Measurements from ENCODE around the gene ERC2.

GRCh38 chr3:55682461-55682860, 785.8 kb downstream of the ERC2 start:
- TF ChIP-seq CTCF (conservative IDR thresholded peaks at IDR 0.05 in 1 of 2, IDR thresholded peaks at IDR 0.05 in 1 of 2; ENCODE audit: low read depth in 1 of 2, low read length in 2 of 2) (no peak), EZH2 (IDR thresholded peaks at IDR 0.05; ENCODE audit: low read length, missing control alignments) (no peak)

Data from fibroblast of lung (primary cell).